Type B pancreatic cell (in vitro differentiated cells): ENCODE measurements around the gene PLA2G4E. TPM values are rescaled to one million over a fixed set of nuclear protein-coding genes. Genes with fewer than 3 reads are reported as not detected.

ENCODE experiments used
- DNase-seq: peaks from one replicate; pipeline ENCODE4 v3.0.0; 2021; ENCODE audit warnings: mixed read lengths; ENCODE audit not compliant: unreplicated experiment; ENCODE audit errors: extremely low spot score
- H3K27ac Mint-ChIP-seq: 2 replicates; pipeline ENCODE4 v1.8.0; 2021; ENCODE audit warnings: mild to moderate bottlenecking, mixed read lengths
- H3K27me3 Mint-ChIP-seq: 2 replicates; pipeline ENCODE4 v1.8.0; 2021; ENCODE audit warnings: mixed read lengths
- H3K36me3 Mint-ChIP-seq: 2 replicates; pipeline ENCODE4 v1.8.0; 2021; ENCODE audit warnings: mixed read lengths
- H3K4me1 Mint-ChIP-seq: one replicate; pipeline ENCODE4 v1.8.0; 2021; ENCODE audit warnings: mixed read lengths; ENCODE audit not compliant: unreplicated experiment
- H3K4me3 Mint-ChIP-seq: 2 replicates; pipeline ENCODE4 v1.8.0; 2021; ENCODE audit warnings: mild to moderate bottlenecking, mixed read lengths
- H3K9me3 Mint-ChIP-seq: 2 replicates; pipeline ENCODE4 v1.8.0; 2021; ENCODE audit warnings: mixed read lengths
- CTCF ChIP-seq: fragments of 200-600 bp; sonication (generic); conservative IDR thresholded peaks from 2 replicates; pipeline ENCODE4 v1.5.0; 2021; ENCODE audit warnings: antibody characterized with exemption, mild to moderate bottlenecking
- total RNA-seq: library from RNA; stranded (reverse); gene quantifications from 2 replicates; pipeline ENCODE4 v1.2.1, GENCODE V29; 2021; ENCODE audit warnings: low replicate concordance

Gene PLA2G4E
- total RNA-seq, 1 donor from 2014 or later, result not detected

- no peak overlapping the region for H3K27ac Mint-ChIP-seq
- DNase-seq, result no peak
- H3K4me1 Mint-ChIP-seq, result no peaks in the 10 kb centered on the region
- no peaks in the 10 kb centered on the region for H3K9me3 Mint-ChIP-seq
- H3K27me3 Mint-ChIP-seq, result no peaks in the 10 kb centered on the region
- no peaks in the 10 kb centered on the region for H3K36me3 Mint-ChIP-seq
- no peak overlapping the region for H3K4me3 Mint-ChIP-seq
- TF ChIP-seq CTCF, result no peak
Measured at GRCh38 chr15:42042602-42043400, 22.0 kb upstream of the PLA2G4E start.

- TF ChIP-seq CTCF, result no peak
- H3K27me3 Mint-ChIP-seq, result no peaks in the 10 kb centered on the region
- no peaks in the 10 kb centered on the region for H3K4me1 Mint-ChIP-seq
- no peak for DNase-seq
- no peaks in the 10 kb centered on the region for H3K36me3 Mint-ChIP-seq
- no peaks in the 10 kb centered on the region for H3K9me3 Mint-ChIP-seq
- H3K27ac Mint-ChIP-seq, result no peak overlapping the region
- H3K4me3 Mint-ChIP-seq, result no peak overlapping the region
Measured at GRCh38 chr15:42038401-42038800, 17.6 kb upstream of the PLA2G4E start.

GRCh38 chr15:42037656-42038055 is 16.8 kb upstream of the PLA2G4E start:
- no peak for TF ChIP-seq CTCF
- DNase-seq, result no peak
- no peak overlapping the region for H3K4me3 Mint-ChIP-seq

GRCh38 chr15:42036966-42037365 is 16.1 kb upstream of the PLA2G4E start:
- Mint-ChIP-seq H3K36me3 (no peaks in the 10 kb centered on the region), H3K27ac (no peak overlapping the region), H3K4me1 (no peaks in the 10 kb centered on the region), H3K27me3 (peaks cover 5% of the 10 kb centered on the region), H3K9me3 (no peaks in the 10 kb centered on the region), H3K4me3 (no peak overlapping the region)
- TF ChIP-seq CTCF, result no peak
- DNase-seq, result no peak

More at GRCh38 chr15:42037656-42038055, 16.8 kb upstream of the PLA2G4E start:
- Mint-ChIP-seq H3K27ac (no peak overlapping the region), H3K9me3 (no peaks in the 10 kb centered on the region), H3K27me3 (peaks cover 4% of the 10 kb centered on the region), H3K36me3 (no peaks in the 10 kb centered on the region), H3K4me1 (no peaks in the 10 kb centered on the region)

GRCh38 chr15:42036112-42036905 is 15.5 kb upstream of the PLA2G4E start:
- no peaks in the 10 kb centered on the region for H3K36me3 Mint-ChIP-seq
- no peaks in the 10 kb centered on the region for H3K9me3 Mint-ChIP-seq
- no peak overlapping the region for H3K27ac Mint-ChIP-seq
- peaks cover 11% of the 10 kb centered on the region for H3K27me3 Mint-ChIP-seq
- H3K4me3 Mint-ChIP-seq, result no peak overlapping the region
- no peak for TF ChIP-seq CTCF
- peak; percentile 66 for DNase-seq
- H3K4me1 Mint-ChIP-seq, result no peaks in the 10 kb centered on the region
